COLO668 (cell line): ENCODE data around the gene TBL1X.
"Not testable (repeated sequence)": the region's sequence is repeated elsewhere in the genome, so short reads cannot be mapped to it uniquely, and the experiment has no call there.

Experiments used
- DNase-seq: peaks from one replicate; lab custom pipeline; 2025; ENCODE audit not compliant: unreplicated experiment; lab: John Stamatoyannopoulos, UW

TBL1X gene

GRCh38 chrX:9533611-9534010 is 68.8 kb downstream of the TBL1X start:
- DNase-seq = no peak

- no peak for DNase-seq
These were observed 69.8 kb downstream of the TBL1X start for GRCh38 chrX:9534686-9535085.

GRCh38 chrX:9535101-9535500 is 70.2 kb downstream of the TBL1X start:
- no peak for DNase-seq

- not testable (repeated sequence) for DNase-seq
These were observed 71.3 kb downstream of the TBL1X start for GRCh38 chrX:9536156-9536555.

- no peak for DNase-seq
These were observed 72.9 kb downstream of the TBL1X start for GRCh38 chrX:9537781-9538180.

GRCh38 chrX:9538544-9539045 is 73.7 kb downstream of the TBL1X start:
- DNase-seq = peak; percentile 93

GRCh38 chrX:9539605-9540387 is 74.9 kb downstream of the TBL1X start:
- peak; percentile 39 for DNase-seq

- DNase-seq = no peak
These were observed 77.4 kb downstream of the TBL1X start for GRCh38 chrX:9542106-9542760.

GRCh38 chrX:9542761-9543111 is 77.9 kb downstream of the TBL1X start:
- peak; percentile 13 for DNase-seq

- DNase-seq = no peak
These were observed 90.5 kb downstream of the TBL1X start for GRCh38 chrX:9555354-9555753.

- no peak for DNase-seq
These were observed 92.2 kb downstream of the TBL1X start for GRCh38 chrX:9557091-9557490.

GRCh38 chrX:9557521-9557920 is 92.7 kb downstream of the TBL1X start:
- DNase-seq = no peak

- no peak for DNase-seq
These were observed 93.8 kb downstream of the TBL1X start for GRCh38 chrX:9558615-9559014.

GRCh38 chrX:9560219-9560618 is 95.4 kb downstream of the TBL1X start:
- DNase-seq = no peak

- DNase-seq = no peak
These were observed 96.3 kb downstream of the TBL1X start for GRCh38 chrX:9561199-9561598.

- DNase-seq = no peak
These were observed 98.0 kb downstream of the TBL1X start for GRCh38 chrX:9562851-9563250.

- DNase-seq = no peak
These were observed 101.3 kb downstream of the TBL1X start for GRCh38 chrX:9566150-9566621.

- DNase-seq = no peak
These were observed 105.0 kb downstream of the TBL1X start for GRCh38 chrX:9569876-9570301.

- DNase-seq = peak; percentile 74
These were observed 108.6 kb downstream of the TBL1X start for GRCh38 chrX:9573282-9574106.

GRCh38 chrX:9576059-9576458 is 111.2 kb downstream of the TBL1X start:
- no peak for DNase-seq

GRCh38 chrX:9577555-9577954 is 112.7 kb downstream of the TBL1X start:
- DNase-seq = no peak
